ENCODE results near the gene AOPEP. TPM values are rescaled to one million over a fixed set of nuclear protein-coding genes. Genes with fewer than 3 reads are reported as not detected.

Gene AOPEP
- total RNA-seq, 2 donors from 2014 or later, result 5.5 to 13.0 TPM

- no peak overlapping the region for H3K27ac Mint-ChIP-seq
- no peaks in the 10 kb centered on the region for H3K36me3 Mint-ChIP-seq
- no peak for DNase-seq (ENCODE audit: low spot score in 2 of 2)
- no peaks in the 10 kb centered on the region for H3K9me3 Mint-ChIP-seq
- ATAC-seq, result no peak
These were observed 184.7 kb downstream of the AOPEP start for GRCh38 chr9:94911211-94911610.

- ATAC-seq (no peak), DNase-seq (ENCODE audit: low spot score in 2 of 2) (no peak)
- no peaks in the 10 kb centered on the region for H3K36me3 Mint-ChIP-seq
- no peaks in the 10 kb centered on the region for H3K9me3 Mint-ChIP-seq
- H3K27ac Mint-ChIP-seq, result no peak overlapping the region
These were observed 185.6 kb downstream of the AOPEP start for GRCh38 chr9:94911986-94912635.

GRCh38 chr9:94912700-94913249 is 186.3 kb downstream of the AOPEP start:
- Mint-ChIP-seq H3K36me3 (no peaks in the 10 kb centered on the region), H3K9me3 (no peaks in the 10 kb centered on the region), H3K27ac (no peak overlapping the region)
- DNase-seq (ENCODE audit: low spot score in 2 of 2), result no peak
- ATAC-seq, result no peak

GRCh38 chr9:94913550-94913949 is 187.1 kb downstream of the AOPEP start:
- ATAC-seq (no peak), DNase-seq (ENCODE audit: low spot score in 2 of 2) (no peak)
- Mint-ChIP-seq H3K9me3 (no peaks in the 10 kb centered on the region), H3K36me3 (no peaks in the 10 kb centered on the region), H3K27ac (peak overlapping the region in 1 of 2 donors; percentile 30)

GRCh38 chr9:94915476-94916450 is 189.3 kb downstream of the AOPEP start:
- H3K9me3 Mint-ChIP-seq, result no peaks in the 10 kb centered on the region
- peak overlapping the region in 1 of 2 donors; percentile 14 for H3K27ac Mint-ChIP-seq
- ATAC-seq (no peak), DNase-seq (ENCODE audit: low spot score in 2 of 2) (no peak)
- H3K36me3 Mint-ChIP-seq, result no peaks in the 10 kb centered on the region

GRCh38 chr9:94916956-94917355 is 190.5 kb downstream of the AOPEP start:
- DNase-seq (ENCODE audit: low spot score in 2 of 2) (no peak), ATAC-seq (no peak)
- no peak overlapping the region for H3K27ac Mint-ChIP-seq
- H3K9me3 Mint-ChIP-seq, result no peaks in the 10 kb centered on the region
- no peaks in the 10 kb centered on the region for H3K36me3 Mint-ChIP-seq

GRCh38 chr9:94918038-94918753 is 191.7 kb downstream of the AOPEP start:
- ATAC-seq (peak in 1 of 2 donors; percentile 28), DNase-seq (ENCODE audit: low spot score in 2 of 2) (no peak)
- H3K36me3 Mint-ChIP-seq, result no peaks in the 10 kb centered on the region
- peak overlapping the region in 1 of 2 donors; percentile 6 for H3K27ac Mint-ChIP-seq
- no peaks in the 10 kb centered on the region for H3K9me3 Mint-ChIP-seq

- H3K36me3 Mint-ChIP-seq, result no peaks in the 10 kb centered on the region
- H3K9me3 Mint-ChIP-seq, result no peaks in the 10 kb centered on the region
- DNase-seq (ENCODE audit: low spot score in 2 of 2) (no peak), ATAC-seq (no peak)
- peak overlapping the region in 1 of 2 donors; percentile 61 for H3K27ac Mint-ChIP-seq
These were observed 193.0 kb downstream of the AOPEP start for GRCh38 chr9:94919376-94920098.

GRCh38 chr9:94920420-94921091 is 194.1 kb downstream of the AOPEP start:
- Mint-ChIP-seq H3K36me3 (no peaks in the 10 kb centered on the region), H3K9me3 (no peaks in the 10 kb centered on the region), H3K27ac (no peak overlapping the region)
- ATAC-seq (no peak), DNase-seq (ENCODE audit: low spot score in 2 of 2) (no peak)

- Mint-ChIP-seq H3K9me3 (no peaks in the 10 kb centered on the region), H3K27ac (no peak overlapping the region), H3K36me3 (no peaks in the 10 kb centered on the region)
- no peak for ATAC-seq
- no peak for DNase-seq (ENCODE audit: low spot score in 2 of 2)
These were observed 194.6 kb downstream of the AOPEP start for GRCh38 chr9:94921092-94921471.

GRCh38 chr9:94921656-94922055 is 195.2 kb downstream of the AOPEP start:
- H3K36me3 Mint-ChIP-seq, result no peaks in the 10 kb centered on the region
- H3K9me3 Mint-ChIP-seq, result no peaks in the 10 kb centered on the region
- DNase-seq (ENCODE audit: low spot score in 2 of 2) (no peak), ATAC-seq (no peak)
- no peak overlapping the region for H3K27ac Mint-ChIP-seq

GRCh38 chr9:94922098-94922607 is 195.7 kb downstream of the AOPEP start:
- no peaks in the 10 kb centered on the region for H3K9me3 Mint-ChIP-seq
- no peaks in the 10 kb centered on the region for H3K36me3 Mint-ChIP-seq
- H3K27ac Mint-ChIP-seq, result no peak overlapping the region
- ATAC-seq, result no peak
- DNase-seq (ENCODE audit: low spot score in 2 of 2), result no peak

GRCh38 chr9:94922691-94923107 is 196.2 kb downstream of the AOPEP start:
- no peak for DNase-seq (ENCODE audit: low spot score in 2 of 2)
- no peak for ATAC-seq
- no peaks in the 10 kb centered on the region for H3K36me3 Mint-ChIP-seq
- no peaks in the 10 kb centered on the region for H3K9me3 Mint-ChIP-seq
- H3K27ac Mint-ChIP-seq, result no peak overlapping the region

GRCh38 chr9:94923326-94924089 is 197.0 kb downstream of the AOPEP start:
- H3K36me3 Mint-ChIP-seq, result no peaks in the 10 kb centered on the region
- DNase-seq (ENCODE audit: low spot score in 2 of 2) (no peak), ATAC-seq (no peak)
- H3K27ac Mint-ChIP-seq, result peak overlapping the region in 1 of 2 donors; percentile 53
- no peaks in the 10 kb centered on the region for H3K9me3 Mint-ChIP-seq

Measured in activated naive CD4-positive, alpha-beta T cell treated with anti-CD3 and anti-CD28 coated beads, Interleukin-2, amount 50 U/mL, for 72 hours (primary cell).